KBM-7 (cell line): Measurements from ENCODE around the gene ZNF532.

ENCODE experiments used
- DNase-seq: peaks from one replicate; pipeline ENCODE4 v3.0.0-alpha.2; 2015
- in situ Hi-C: fragments of 300-500 bp; cut with MboI; formaldehyde crosslinking; loops from 2 replicates; pipeline ENCODE4 v1.14.3; 2020; ENCODE audit warnings: low sequenced_read_pairs, low pct_unique_long_range_greater_than_20kb, mixed read lengths

ZNF532 gene

GRCh38 chr18:58962336-58962735 is 97.7 kb downstream of the ZNF532 start:
- in situ Hi-C loops: no loop called here
- no peak for DNase-seq

GRCh38 chr18:58965291-58966004 is 100.8 kb downstream of the ZNF532 start:
- in situ Hi-C loops: no loop called here
- no peak for DNase-seq

- in situ Hi-C loops: no loop called here
These were observed 101.5 kb downstream of the ZNF532 start for GRCh38 chr18:58966005-58966677.

DNA sequence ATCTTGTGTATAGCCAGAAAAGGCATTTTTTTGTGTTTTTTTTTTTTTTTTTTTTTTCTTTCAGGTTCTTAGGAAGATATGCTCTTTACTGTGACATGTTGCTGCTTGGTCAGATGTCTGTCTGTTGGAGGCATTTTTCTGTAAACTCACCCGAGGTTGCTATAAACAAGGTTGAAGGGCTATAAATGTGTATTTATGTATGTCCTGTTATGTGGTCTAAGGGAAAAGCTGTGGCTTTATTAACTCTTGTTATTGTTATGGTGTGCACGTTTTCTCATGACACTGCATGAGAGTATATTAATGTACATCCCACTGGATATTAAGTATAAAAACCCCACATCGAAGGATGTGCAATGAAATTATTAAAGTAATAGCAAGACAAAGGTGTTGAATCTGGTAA is 102.0 kb downstream of the ZNF532 start:
- in situ Hi-C loops: no loop called here
- no peak for DNase-seq

More at GRCh38 chr18:58966005-58966677, 101.5 kb downstream of the ZNF532 start:
- DNase-seq: no peak

GRCh38 chr18:58967751-58968254 is 103.1 kb downstream of the ZNF532 start:
- DNase-seq: no peak
- in situ Hi-C loops: no loop called here

GRCh38 chr18:58970943-58971790 is 106.5 kb downstream of the ZNF532 start:
- DNase-seq: no peak
- in situ Hi-C loops: no loop called here

DNA sequence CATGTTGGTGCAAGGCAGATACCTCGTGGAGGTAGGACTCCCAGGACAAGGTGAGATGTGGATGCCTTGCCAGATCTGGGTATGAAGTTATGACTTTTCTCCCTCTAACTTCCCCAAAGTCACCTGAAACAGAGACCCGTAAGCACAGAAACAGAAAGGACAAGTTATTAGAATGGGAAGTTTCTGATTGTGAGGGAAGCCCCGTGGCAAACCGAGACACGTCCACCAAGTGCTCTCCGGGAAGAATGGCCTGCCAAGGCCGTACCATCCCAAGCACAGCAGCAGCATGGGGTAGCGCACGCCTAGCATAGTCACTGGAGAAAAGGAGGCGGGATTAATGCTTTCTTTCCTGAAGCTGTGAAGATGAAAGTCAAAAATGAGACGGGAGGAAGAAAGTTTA is 110.6 kb downstream of the ZNF532 start:
- in situ Hi-C loops: no loop called here
- DNase-seq: no peak

GRCh38 chr18:58975781-58976180 is 111.1 kb downstream of the ZNF532 start:
- DNase-seq: no peak
- in situ Hi-C loops: no loop called here

- in situ Hi-C loops: no loop called here
These were observed 112.5 kb downstream of the ZNF532 start for GRCh38 chr18:58977223-58977622.

GRCh38 chr18:58977801-58978200 is 113.1 kb downstream of the ZNF532 start:
- no peak for DNase-seq
- in situ Hi-C loops: no loop called here

More at GRCh38 chr18:58977223-58977622, 112.5 kb downstream of the ZNF532 start:
- no peak for DNase-seq

GRCh38 chr18:58978916-58979315 is 114.2 kb downstream of the ZNF532 start:
- in situ Hi-C loops: no loop called here
- no peak for DNase-seq

GRCh38 chr18:58979615-58980014 is 114.9 kb downstream of the ZNF532 start:
- in situ Hi-C loops: no loop called here
- no peak for DNase-seq

GRCh38 chr18:58980991-58981390 is 116.3 kb downstream of the ZNF532 start:
- DNase-seq: no peak
- in situ Hi-C loops: no loop called here

DNA sequence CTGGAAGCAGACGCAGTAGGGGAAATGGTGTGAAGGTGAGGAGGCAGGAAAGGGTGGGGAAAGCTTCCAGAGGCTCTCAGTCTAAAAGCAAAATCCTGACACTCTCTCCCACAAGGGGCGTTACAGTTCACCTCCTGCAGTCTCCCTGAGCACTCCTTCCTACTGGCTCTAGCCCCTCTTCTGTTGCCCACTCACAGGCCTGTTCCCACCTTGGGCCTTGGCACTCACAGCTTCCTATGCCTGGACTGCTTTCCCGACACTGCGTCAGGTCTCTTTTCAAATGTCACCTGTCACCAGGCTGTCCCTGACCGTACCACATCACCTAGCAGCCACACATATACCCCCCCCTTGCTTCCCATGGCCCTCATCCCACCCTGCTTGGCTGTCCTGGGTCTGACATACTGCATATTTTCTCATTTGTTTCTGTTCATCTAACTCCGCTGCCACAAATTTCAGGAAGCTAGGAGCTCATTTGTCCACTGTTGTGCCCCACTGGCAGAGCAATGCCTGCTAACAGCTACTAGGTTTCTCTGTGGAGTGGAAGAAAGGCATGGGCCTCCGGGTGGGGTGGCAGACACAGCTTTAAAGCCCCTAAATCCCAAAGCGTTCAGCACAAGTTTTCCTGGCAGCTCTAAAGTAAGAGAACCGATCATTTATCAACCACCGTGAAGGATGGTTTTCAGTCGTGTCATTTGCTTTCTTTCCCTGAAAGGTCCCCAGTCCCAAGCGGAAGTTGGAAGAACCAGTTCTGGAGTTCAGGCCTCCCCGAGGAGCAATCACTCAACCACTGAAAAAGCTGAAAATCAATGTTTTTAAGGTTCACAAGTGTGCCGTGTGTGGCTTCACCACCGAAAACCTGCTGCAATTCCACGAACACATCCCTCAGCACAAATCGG is 118.8 kb downstream of the ZNF532 start:
- in situ Hi-C loops: no loop called here
- no peak for DNase-seq

- no peak for DNase-seq
- in situ Hi-C loops: no loop called here
These were observed 123.9 kb downstream of the ZNF532 start for GRCh38 chr18:58988600-58988999.

DNA sequence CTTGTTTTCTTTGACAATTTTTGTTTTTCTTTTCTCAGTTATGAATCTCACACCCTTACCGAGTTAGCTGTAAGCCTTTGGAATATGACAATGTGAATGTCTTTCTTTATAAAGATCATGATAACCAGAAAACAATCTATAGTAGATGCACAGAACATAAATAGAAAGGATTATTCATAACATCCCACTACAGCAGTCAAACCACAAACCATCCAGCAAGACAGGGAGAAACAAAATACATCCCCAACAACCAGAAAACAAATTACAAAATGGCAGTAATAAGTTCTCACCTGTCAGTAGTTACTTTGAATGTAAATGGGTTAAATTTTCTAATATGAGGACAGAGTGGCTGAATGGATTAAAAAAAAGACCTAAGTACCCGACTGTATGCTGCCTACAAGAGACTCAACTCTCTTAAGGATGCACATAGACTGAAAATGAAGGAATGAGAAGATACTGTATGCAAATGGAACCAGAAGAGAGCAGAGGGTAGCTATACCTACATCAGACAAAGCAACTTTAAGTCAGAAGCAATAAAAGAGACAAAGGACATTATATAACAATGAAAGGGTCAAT is 124.6 kb downstream of the ZNF532 start:
- no peak for DNase-seq
- in situ Hi-C loops: no loop called here

- DNase-seq: no peak
- in situ Hi-C loops: no loop called here
These were observed 126.0 kb downstream of the ZNF532 start for GRCh38 chr18:58990720-58991119.

GRCh38 chr18:58991167-58991798 is 126.6 kb downstream of the ZNF532 start:
- no peak for DNase-seq
- in situ Hi-C loops: no loop called here
